Osteocyte (in vitro differentiated cells): ENCODE measurements around the gene C1orf35. TPM values are rescaled to one million over a fixed set of nuclear protein-coding genes. Genes with fewer than 3 reads are reported as not detected.

Source experiments
- DNase-seq: peaks from one replicate; pipeline ENCODE4 v3.0.0; 2021; ENCODE audit warnings: mixed read lengths; ENCODE audit not compliant: unreplicated experiment; ENCODE audit errors: extremely low spot score
- H3K27ac Mint-ChIP-seq: one replicate; pipeline ENCODE4 v1.8.0; 2021; ENCODE audit warnings: mild to moderate bottlenecking, mixed read lengths; ENCODE audit not compliant: unreplicated experiment
- H3K27me3 Mint-ChIP-seq: one replicate; pipeline ENCODE4 v1.8.0; 2021; ENCODE audit warnings: mixed read lengths; ENCODE audit not compliant: unreplicated experiment
- H3K36me3 Mint-ChIP-seq: one replicate; pipeline ENCODE4 v1.8.0; 2021; ENCODE audit warnings: mixed read lengths; ENCODE audit not compliant: unreplicated experiment
- H3K4me1 Mint-ChIP-seq: one replicate; pipeline ENCODE4 v1.8.0; 2021; ENCODE audit warnings: mixed read lengths; ENCODE audit not compliant: unreplicated experiment
- H3K4me3 Mint-ChIP-seq: one replicate; pipeline ENCODE4 v1.8.0; 2021; ENCODE audit warnings: mild to moderate bottlenecking, moderate library complexity, mixed read lengths; ENCODE audit not compliant: unreplicated experiment
- H3K9me3 Mint-ChIP-seq: one replicate; pipeline ENCODE4 v1.8.0; 2021; ENCODE audit warnings: mixed read lengths; ENCODE audit not compliant: unreplicated experiment
- CTCF ChIP-seq: fragments of 200-600 bp; sonication (generic); IDR thresholded peaks from 2 replicates; pipeline ENCODE4 v1.5.0; 2021; ENCODE audit warnings: antibody characterized with exemption, mild to moderate bottlenecking, moderate library complexity
- total RNA-seq: library from RNA; stranded (reverse); gene quantifications from 2 replicates; pipeline ENCODE4 v1.2.1, GENCODE V29; 2021

The C1orf35 gene
- total RNA-seq, 1 donor from 2014 or later = 13.6 TPM

DNA sequence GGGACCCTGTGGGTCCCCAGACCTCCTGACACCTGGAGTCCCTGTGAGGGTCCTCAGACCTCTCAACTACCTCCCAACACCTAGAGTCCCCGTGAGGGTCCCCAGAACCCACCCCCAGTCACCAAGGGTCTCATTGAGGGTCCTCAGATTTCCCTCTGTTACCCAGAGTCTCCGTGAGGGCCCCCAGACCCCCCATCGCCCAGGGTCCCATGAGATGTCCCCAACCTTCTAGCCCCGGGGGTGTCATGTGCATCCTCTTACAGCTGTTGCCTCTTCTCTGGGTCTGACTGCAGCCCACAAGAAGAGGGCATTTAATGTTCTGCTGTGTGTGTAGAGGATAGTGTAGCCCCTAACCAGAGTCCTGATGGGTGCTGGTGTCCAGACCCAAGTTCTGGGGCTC lies 44.6 kb upstream of the C1orf35 start:
- DNase-seq = no peak
- H3K36me3 Mint-ChIP-seq = no peaks in the 10 kb centered on the region
- H3K4me3 Mint-ChIP-seq = no peak overlapping the region

GRCh38 chr1:228147151-228147693 lies 44.1 kb upstream of the C1orf35 start:
- no peak overlapping the region for H3K4me3 Mint-ChIP-seq
- H3K27me3 Mint-ChIP-seq = no peaks in the 10 kb centered on the region
- no peaks in the 10 kb centered on the region for H3K9me3 Mint-ChIP-seq
- H3K36me3 Mint-ChIP-seq = no peaks in the 10 kb centered on the region
- peaks cover 21% of the 10 kb centered on the region for H3K4me1 Mint-ChIP-seq
- DNase-seq = peak; percentile 82
- TF ChIP-seq CTCF = no peak
- no peak overlapping the region for H3K27ac Mint-ChIP-seq

More for the DNA sequence above, 44.6 kb upstream of the C1orf35 start:
- Mint-ChIP-seq H3K9me3 (no peaks in the 10 kb centered on the region), H3K27me3 (no peaks in the 10 kb centered on the region), H3K4me1 (peaks cover 16% of the 10 kb centered on the region), H3K27ac (no peak overlapping the region)
- TF ChIP-seq CTCF = no peak

DNA sequence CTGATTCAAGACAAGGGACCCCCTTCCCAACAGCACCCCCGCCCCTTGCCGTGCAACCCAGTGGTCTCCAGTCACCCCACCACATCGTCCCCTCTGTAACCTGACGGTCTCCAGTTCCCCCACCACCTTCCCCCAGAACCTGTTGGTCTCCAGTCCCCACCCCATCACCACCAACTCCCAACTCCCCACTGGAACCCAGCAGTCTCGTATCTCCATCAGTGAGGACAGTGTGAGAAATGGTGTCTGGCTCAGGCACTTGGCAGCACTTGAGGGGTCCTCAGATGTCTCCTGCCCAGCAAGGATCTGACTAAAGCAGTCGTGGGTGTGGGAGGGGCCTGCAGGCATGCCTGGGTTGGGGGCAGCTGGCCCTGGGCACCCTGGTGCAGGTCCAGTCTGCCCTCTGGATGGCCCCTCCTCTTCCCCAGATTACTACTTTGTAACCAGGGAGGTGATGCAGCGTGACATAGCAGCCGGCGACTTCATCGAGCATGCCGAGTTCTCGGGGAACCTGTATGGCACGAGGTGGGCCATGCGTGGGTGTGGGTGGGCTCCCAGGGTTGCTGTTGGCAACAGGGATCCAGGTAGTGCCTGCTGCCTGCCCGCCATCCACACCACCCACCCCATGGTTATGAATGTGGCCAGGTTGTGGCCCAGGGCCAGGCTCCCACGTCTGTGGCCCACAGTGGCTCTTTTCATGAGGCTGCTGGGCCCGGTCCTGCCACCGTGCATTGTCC lies 43.5 kb upstream of the C1orf35 start:
- Mint-ChIP-seq H3K36me3 (no peaks in the 10 kb centered on the region), H3K27me3 (no peaks in the 10 kb centered on the region), H3K4me3 (no peak overlapping the region), H3K27ac (no peak overlapping the region), H3K4me1 (peaks cover 28% of the 10 kb centered on the region), H3K9me3 (no peaks in the 10 kb centered on the region)
- DNase-seq = no peak
- TF ChIP-seq CTCF = no peak

DNA sequence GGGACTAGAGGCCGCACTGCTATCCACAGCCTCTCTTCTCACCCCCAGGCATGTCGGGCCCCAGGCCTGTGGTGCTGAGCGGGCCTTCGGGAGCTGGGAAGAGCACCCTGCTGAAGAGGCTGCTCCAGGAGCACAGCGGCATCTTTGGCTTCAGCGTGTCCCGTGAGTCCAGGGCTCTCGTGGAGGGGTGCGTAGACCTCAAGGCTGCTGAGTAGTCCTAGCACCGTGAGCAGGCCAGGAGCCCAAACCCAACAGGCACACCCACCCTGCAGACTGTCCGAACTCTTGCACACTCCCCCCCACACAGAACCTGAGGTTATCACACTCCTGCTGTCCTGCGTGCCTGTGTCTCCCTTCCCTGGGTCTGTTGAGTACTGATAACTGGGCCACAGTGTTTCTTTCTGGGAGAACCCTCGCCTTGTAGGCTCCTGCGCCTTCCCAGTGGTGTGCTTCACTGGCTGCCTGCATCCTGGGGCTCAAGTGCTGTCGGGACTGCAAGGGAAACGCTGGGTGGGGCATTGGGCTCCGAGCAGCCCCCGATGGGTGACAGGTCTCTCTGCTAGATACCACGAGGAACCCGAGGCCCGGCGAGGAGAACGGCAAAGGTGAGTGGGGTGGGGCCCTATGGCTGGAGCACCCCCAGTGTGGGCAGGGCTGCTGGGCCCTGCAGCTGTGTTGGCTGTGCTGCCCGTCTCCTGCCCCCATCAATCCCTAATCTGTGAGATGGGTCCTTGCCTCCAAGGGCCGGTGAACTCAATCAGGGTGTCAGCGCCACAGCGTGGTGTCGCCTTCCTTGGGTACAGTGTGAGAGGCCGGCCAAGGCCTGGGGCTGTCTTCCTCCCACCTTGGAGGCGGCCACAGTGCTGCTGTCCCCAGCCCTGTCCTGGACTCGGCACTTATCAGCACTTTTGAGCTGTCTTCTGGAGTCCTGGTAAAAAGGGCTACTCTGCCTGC lies 42.6 kb upstream of the C1orf35 start:
- peak; percentile 83 for DNase-seq
- Mint-ChIP-seq H3K4me1 (peaks cover 36% of the 10 kb centered on the region), H3K9me3 (no peaks in the 10 kb centered on the region), H3K36me3 (no peaks in the 10 kb centered on the region), H3K4me3 (no peak overlapping the region), H3K27ac (no peak overlapping the region), H3K27me3 (no peaks in the 10 kb centered on the region)
- no peak for TF ChIP-seq CTCF

DNA sequence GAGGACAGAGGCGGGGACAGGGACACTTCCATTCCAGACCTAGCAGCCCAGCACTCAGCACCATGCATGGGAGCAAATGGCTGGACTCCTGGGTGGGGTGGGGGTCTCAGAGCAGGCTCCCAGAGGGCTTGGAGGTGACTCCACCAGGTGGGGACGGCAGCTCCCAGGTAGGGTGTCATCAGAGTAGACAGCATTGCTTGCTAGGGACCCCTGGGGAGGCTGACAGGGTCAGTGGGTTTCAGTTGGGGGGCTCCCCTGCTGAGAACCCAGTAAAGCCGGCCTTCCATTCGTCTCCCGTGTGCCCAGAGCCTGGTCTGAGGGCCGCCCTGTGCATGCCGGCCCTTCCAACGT lies 41.8 kb upstream of the C1orf35 start:
- H3K9me3 Mint-ChIP-seq = no peaks in the 10 kb centered on the region
- TF ChIP-seq CTCF = no peak
- H3K4me3 Mint-ChIP-seq = no peak overlapping the region

More for the DNA sequence above, 41.8 kb upstream of the C1orf35 start:
- Mint-ChIP-seq H3K4me1 (peaks cover 36% of the 10 kb centered on the region), H3K27ac (no peak overlapping the region), H3K36me3 (no peaks in the 10 kb centered on the region), H3K27me3 (no peaks in the 10 kb centered on the region)
- no peak for DNase-seq
